HepG2 (cell line): ENCODE measurements around the gene STEAP3.

Source experiments
- RAD21 ChIP-seq: fragments of 450-650 bp; formaldehyde crosslinking; IDR thresholded peaks from 2 replicates; pipeline ENCODE4 v1.5.0; 2020; ENCODE audit warnings: mild to moderate bottlenecking
- SMAD1 ChIP-seq: sonication (generic); formaldehyde crosslinking; IDR thresholded peaks from 2 replicates; pipeline ENCODE4 v1.4.0; 2020; ENCODE audit warnings: missing genetic modification reagents, low read depth, mild to moderate bottlenecking, borderline replicate concordance
- ZNF460 ChIP-seq: sonication (generic); formaldehyde crosslinking; IDR thresholded peaks from 2 replicates; pipeline ENCODE4 v1.5.1; 2020; ENCODE audit warnings: missing genetic modification reagents, mild to moderate bottlenecking, borderline replicate concordance
- TF ChIP-seq, protein P1 (sequence below): sonication (generic); formaldehyde crosslinking; IDR thresholded peaks from 2 replicates; pipeline ENCODE4 v1.4.0; 2020; ENCODE audit warnings: mild to moderate bottlenecking, missing genetic modification reagents

DNA sequence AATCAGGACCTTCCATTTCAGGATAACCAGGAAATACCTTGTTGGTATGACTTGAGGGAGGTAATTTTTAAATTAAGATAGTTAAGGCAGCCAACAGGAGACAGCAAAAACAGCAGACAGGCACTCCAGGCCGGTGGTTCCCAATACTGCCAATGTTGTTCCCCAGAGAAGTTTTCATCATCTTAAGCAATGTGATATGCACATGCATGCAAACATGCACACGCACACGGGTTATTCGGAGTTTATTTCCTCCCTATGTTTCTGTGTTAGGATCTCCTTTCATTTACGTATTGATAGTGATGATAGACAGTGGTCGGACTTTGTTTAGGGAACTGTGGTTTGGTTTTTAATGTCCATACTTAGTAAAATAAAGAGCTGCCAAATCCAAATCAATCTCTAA lies 55.3 kb downstream of the STEAP3 start:
- TF ChIP-seq SMAD1 (CRISPR knock-in tag) = no peak
- no peak for TF ChIP-seq ZNF460 (CRISPR knock-in tag)
- TF ChIP-seq, protein P1, sequence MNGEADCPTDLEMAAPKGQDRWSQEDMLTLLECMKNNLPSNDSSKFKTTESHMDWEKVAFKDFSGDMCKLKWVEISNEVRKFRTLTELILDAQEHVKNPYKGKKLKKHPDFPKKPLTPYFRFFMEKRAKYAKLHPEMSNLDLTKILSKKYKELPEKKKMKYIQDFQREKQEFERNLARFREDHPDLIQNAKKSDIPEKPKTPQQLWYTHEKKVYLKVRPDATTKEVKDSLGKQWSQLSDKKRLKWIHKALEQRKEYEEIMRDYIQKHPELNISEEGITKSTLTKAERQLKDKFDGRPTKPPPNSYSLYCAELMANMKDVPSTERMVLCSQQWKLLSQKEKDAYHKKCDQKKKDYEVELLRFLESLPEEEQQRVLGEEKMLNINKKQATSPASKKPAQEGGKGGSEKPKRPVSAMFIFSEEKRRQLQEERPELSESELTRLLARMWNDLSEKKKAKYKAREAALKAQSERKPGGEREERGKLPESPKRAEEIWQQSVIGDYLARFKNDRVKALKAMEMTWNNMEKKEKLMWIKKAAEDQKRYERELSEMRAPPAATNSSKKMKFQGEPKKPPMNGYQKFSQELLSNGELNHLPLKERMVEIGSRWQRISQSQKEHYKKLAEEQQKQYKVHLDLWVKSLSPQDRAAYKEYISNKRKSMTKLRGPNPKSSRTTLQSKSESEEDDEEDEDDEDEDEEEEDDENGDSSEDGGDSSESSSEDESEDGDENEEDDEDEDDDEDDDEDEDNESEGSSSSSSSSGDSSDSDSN = no peak
- TF ChIP-seq RAD21 (CRISPR knock-in tag) = no peak
